H1 (cell line): ENCODE measurements around the gene ADD3. TPM values are rescaled to one million over a fixed set of nuclear protein-coding genes. Genes with fewer than 3 reads are reported as not detected.

Source experiments
- CTCF ChIA-PET: fragments of 300-600 bp; sonication (Branson Sonifier 250); formaldehyde crosslinking; loops from one replicate; lab custom pipeline; 2021; ENCODE audit not compliant: partially characterized antibody; lab: Charles Lee
- POLR2A ChIA-PET: fragments of 300-600 bp; sonication (Branson Sonifier 250); formaldehyde crosslinking; loops from one replicate; lab custom pipeline; 2021; ENCODE audit warnings: inconsistent platforms; ENCODE audit not compliant: partially characterized antibody; lab: Charles Lee
- DNase-seq, 2 experiments: peaks; one replicate each; pipeline versions ENCODE4 v3.0.0 to v3.0.0-alpha.2; 2010 to 2022; ENCODE audit warnings: low spot score in 2 of 2, low read depth in 1 of 2, mixed read lengths in 1 of 2
- FAIRE-seq: peaks from 2 replicates; lab custom pipeline; 2011; peaks lifted over from hg19 to GRCh38; lab: Jason Lieb, UNC
- H2AFZ ChIP-seq: 2 replicates; pipeline ENCODE4 v1.8.1; 2012; ENCODE audit warnings: low read length, inconsistent platforms
- H2AK5ac ChIP-seq: 2 replicates; pipeline ENCODE4 v1.6.1; 2013; ENCODE audit warnings: low read depth, low read length
- H2BK120ac ChIP-seq: replicated peaks from 2 replicates; pipeline ENCODE3; 2013; ENCODE audit warnings: low read depth, low read length, inconsistent platforms
- H2BK12ac ChIP-seq: 2 replicates; pipeline ENCODE4 v1.6.1; 2013; ENCODE audit warnings: low read depth, low read length
- H2BK15ac ChIP-seq: 2 replicates; pipeline ENCODE4 v1.6.1; 2013; ENCODE audit warnings: low read length
- H2BK20ac ChIP-seq: 2 replicates; pipeline ENCODE4 v1.6.1; 2013; ENCODE audit warnings: low read length
- H2BK5ac ChIP-seq: 2 replicates; pipeline ENCODE4 v1.6.1; 2013; ENCODE audit warnings: low read depth, low read length
- H3K14ac ChIP-seq: 2 replicates; pipeline ENCODE4 v1.6.1; 2013; ENCODE audit warnings: inconsistent platforms; ENCODE audit not compliant: insufficient read length
- H3K18ac ChIP-seq: 2 replicates; pipeline ENCODE4 v1.6.1; 2013; ENCODE audit warnings: low read length; ENCODE audit errors: extremely low read depth
- H3K23ac ChIP-seq: 2 replicates; pipeline ENCODE4 v1.6.1; 2013; ENCODE audit warnings: inconsistent platforms; ENCODE audit not compliant: insufficient read length
- H3K23me2 ChIP-seq: 2 replicates; pipeline ENCODE4 v1.6.1; 2013; ENCODE audit warnings: low read depth, low read length
- H3K27ac ChIP-seq: 2 replicates; pipeline ENCODE4 v1.6.1; 2011; ENCODE audit warnings: low read depth, low read length, inconsistent platforms
- H3K27me3 ChIP-seq, 4 experiments: replicated peaks in 1 of 4; 1 replicate in 1 of 4; 2 replicates in 3 of 4; pipeline versions ENCODE4 v1.6.1 to v1.8.1; 2011 to 2013; ENCODE audit warnings: low read length in 3 of 4, mild to moderate bottlenecking in 3 of 4, inconsistent platforms in 2 of 4, mixed read lengths in 2 of 4, moderate library complexity in 1 of 4; ENCODE audit not compliant: control insufficient read depth in 3 of 4, insufficient read depth in 3 of 4; ENCODE audit errors: extremely low read depth in 1 of 4
- H3K36me3 ChIP-seq, 4 experiments: 2 replicates each; pipeline versions ENCODE4 v1.6.1 to v1.8.1; 2011 to 2013; ENCODE audit warnings: mild to moderate bottlenecking in 4 of 4, low read length in 3 of 4, moderate library complexity in 2 of 4, control low read depth in 1 of 4, inconsistent platforms in 1 of 4; ENCODE audit not compliant: insufficient read depth in 4 of 4, control insufficient read depth in 2 of 4
- H3K4ac ChIP-seq: replicated peaks from 2 replicates; pipeline ENCODE3; 2013; ENCODE audit warnings: low read length, low read depth, mixed read lengths, inconsistent platforms; ENCODE audit not compliant: insufficient read length
- H3K4me1 ChIP-seq, 4 experiments: replicated peaks in 1 of 4; 1 replicate in 1 of 4; 2 replicates in 3 of 4; pipeline versions ENCODE4 v1.6.1 to v1.8.1; 2011 to 2013; ENCODE audit warnings: low read length in 3 of 4, inconsistent platforms in 2 of 4, mixed read lengths in 1 of 4; ENCODE audit not compliant: insufficient read depth in 4 of 4, control insufficient read depth in 3 of 4
- H3K4me2 ChIP-seq, 2 experiments: 2 replicates each; pipeline versions ENCODE4 v1.6.1 to v1.8.1; 2011 to 2013; ENCODE audit warnings: low read depth in 2 of 2, low read length in 2 of 2, control low read depth in 1 of 2, inconsistent platforms in 1 of 2, mild to moderate bottlenecking in 1 of 2; ENCODE audit not compliant: insufficient read depth in 1 of 2
- H3K4me3 ChIP-seq, 4 experiments: fragments of 200-600, 300-600 bp in 1 of 4; sonication (generic), shearing (Covaris generic), sonication (Bioruptor Twin) in 1 of 4; 2 replicates each; pipeline versions ENCODE4 v1.5.1 to v1.8.1; 2011 to 2016; ENCODE audit warnings: low read length in 4 of 4, low read depth in 3 of 4, control low read depth in 2 of 4, inconsistent platforms in 2 of 4, mild to moderate bottlenecking in 2 of 4, mixed read lengths in 1 of 4, moderate library complexity in 1 of 4; ENCODE audit not compliant: insufficient read depth in 2 of 4; ENCODE audit errors: extremely low read depth in 1 of 4
- H3K56ac ChIP-seq: replicated peaks from 2 replicates; pipeline ENCODE3; 2013; ENCODE audit warnings: low read depth, mild to moderate bottlenecking, mixed read lengths, low read length, inconsistent platforms; ENCODE audit not compliant: insufficient read length
- H3K79me1 ChIP-seq: 2 replicates; pipeline ENCODE4 v1.6.1; 2013; ENCODE audit warnings: low read depth, low read length, control low read depth
- H3K79me2 ChIP-seq, 2 experiments: 2 replicates each; pipeline versions ENCODE4 v1.6.1 to v1.8.1; 2012 to 2013; ENCODE audit warnings: low read length in 2 of 2, mild to moderate bottlenecking in 2 of 2, inconsistent platforms in 1 of 2; ENCODE audit not compliant: insufficient read depth in 2 of 2, control insufficient read depth in 1 of 2
- H3K9ac ChIP-seq, 4 experiments: replicated peaks in 1 of 4; 1 replicate in 1 of 4; 2 replicates in 3 of 4; pipeline versions ENCODE4 v1.6.1 to v1.8.1; 2011 to 2013; ENCODE audit warnings: low read depth in 3 of 4, low read length in 3 of 4, control low read depth in 2 of 4, mild to moderate bottlenecking in 2 of 4, moderate library complexity in 2 of 4, inconsistent platforms in 1 of 4; ENCODE audit errors: extremely low read depth in 1 of 4
- H3K9me3 ChIP-seq, 2 experiments: 2 replicates each; pipeline versions ENCODE4 v1.6.1 to v1.8.1; 2012 to 2013; ENCODE audit warnings: mild to moderate bottlenecking in 2 of 2, moderate library complexity in 2 of 2, control low read depth in 1 of 2, inconsistent platforms in 1 of 2, low read depth in 1 of 2, low read length in 1 of 2, mixed read lengths in 1 of 2; ENCODE audit not compliant: insufficient read depth in 2 of 2
- H4K20me1 ChIP-seq, 2 experiments: replicated peaks in 1 of 2; 2 replicates each; pipeline versions ENCODE3 to v1.8.1; 2011 to 2013; ENCODE audit warnings: inconsistent platforms in 2 of 2, low read length in 2 of 2, mild to moderate bottlenecking in 1 of 2; ENCODE audit not compliant: insufficient read depth in 2 of 2, control insufficient read depth in 1 of 2
- H4K5ac ChIP-seq: 2 replicates; pipeline ENCODE4 v1.6.1; 2013; ENCODE audit warnings: low read length, low read depth, mixed read lengths, inconsistent platforms; ENCODE audit not compliant: insufficient read length
- H4K8ac ChIP-seq: 2 replicates; pipeline ENCODE4 v1.8.0; 2013; ENCODE audit warnings: mild to moderate bottlenecking, moderate library complexity, low read length, inconsistent platforms; ENCODE audit not compliant: insufficient read depth; ENCODE audit errors: extremely low read depth
- H4K91ac ChIP-seq: replicated peaks from 2 replicates; pipeline ENCODE3; 2013; ENCODE audit warnings: low read length, mixed read lengths, inconsistent platforms; ENCODE audit not compliant: insufficient read length
- ASH2L ChIP-seq: fragments of 200-600, 300-600 bp; sonication (generic); IDR thresholded peaks from one replicate; pipeline ENCODE4 v1.7.1; 2017; ENCODE audit warnings: low read length
- BCL11A ChIP-seq, 2 experiments: IDR thresholded peaks; one replicate each; pipeline ENCODE4 v1.6.1; 2011; ENCODE audit warnings: low read depth in 2 of 2, low read length in 2 of 2, mild to moderate bottlenecking in 2 of 2
- CBX5 ChIP-seq: fragments of 300-800, 300-1000 bp; sonication (generic); IDR thresholded peaks from 2 replicates; pipeline ENCODE4 v1.7.1; 2016; ENCODE audit warnings: antibody characterized with exemption, low read length, low read depth
- CEBPB ChIP-seq: IDR thresholded peaks from 2 replicates; pipeline ENCODE4 v1.6.1; 2012; ENCODE audit warnings: low read depth, low read length
- CHD1 ChIP-seq: IDR thresholded peaks from 2 replicates; pipeline ENCODE4 v1.6.1; 2012; ENCODE audit warnings: low read depth, low read length, improper control_type of control experiment
- CREB1 ChIP-seq: IDR thresholded peaks from 2 replicates; pipeline ENCODE4 v1.6.1; 2012; ENCODE audit warnings: inconsistent platforms
- EZH2 ChIP-seq: fragments of 200-600 bp; sonication (generic); IDR thresholded peaks from 2 replicates; pipeline ENCODE4 v1.7.1; 2012; ENCODE audit warnings: low read depth, mild to moderate bottlenecking, moderate library complexity, low read length, inconsistent platforms; ENCODE audit not compliant: severe bottlenecking
- MAFK ChIP-seq: IDR thresholded peaks from 2 replicates; pipeline ENCODE4 v1.6.1; 2012; ENCODE audit warnings: low read depth, mild to moderate bottlenecking, improper control_type of control experiment, low read length
- NRF1 ChIP-seq: IDR thresholded peaks from 2 replicates; pipeline ENCODE4 v1.6.1; 2011; ENCODE audit warnings: mild to moderate bottlenecking, low read depth, low read length, improper control_type of control experiment
- RXRA ChIP-seq: IDR thresholded peaks from 2 replicates; pipeline ENCODE4 v1.6.1; 2011; ENCODE audit warnings: low read depth, mild to moderate bottlenecking, low read length, moderate library complexity; ENCODE audit not compliant: insufficient read depth
- SAP30 ChIP-seq: fragments of 300-600 bp; sonication (generic); IDR thresholded peaks from 2 replicates; pipeline ENCODE4 v1.7.1; 2012; ENCODE audit warnings: low read length, moderate library complexity, mild to moderate bottlenecking, inconsistent platforms; ENCODE audit not compliant: insufficient read depth, insufficient replicate concordance
- SRF ChIP-seq: IDR thresholded peaks from 2 replicates; pipeline ENCODE4 v1.6.1; 2011; ENCODE audit warnings: mild to moderate bottlenecking, low read depth, low read length, moderate library complexity
- TAF1 ChIP-seq: IDR thresholded peaks from 2 replicates; pipeline ENCODE4 v1.6.1; 2011; ENCODE audit warnings: mild to moderate bottlenecking, low read depth, low read length
- WGBS, 2 experiments: shearing (Covaris generic) in 1 of 2; methylation state at CpG; one replicate each; pipeline versions ENCODE4 v1.1.6 to v1.1.7; 2013 to 2015; ENCODE audit warnings: low lambda C conversion rate in 2 of 2, mixed read lengths in 2 of 2, inconsistent platforms in 1 of 2, low coverage in 1 of 2, missing lambda C conversion rate in 1 of 2; ENCODE audit not compliant: insufficient replicate concordance in 2 of 2, insufficient coverage in 1 of 2, insufficient read length in 1 of 2; ENCODE audit errors: extremely low coverage in 1 of 2, missing lambda C conversion rate in 1 of 2; 5-methylcytosine and 5-hydroxymethylcytosine counted together
- polyA plus RNA-seq, 7 experiments: library from polyadenylated mRNA; depleted of rRNA in 3 of 7; stranded (reverse) in 5 of 7; unstranded in 2 of 7; fragments of >200 nt in 5 of 7; fragments of 200-250 nt in 2 of 7; gene quantifications; 1 replicate in 5 of 7; 2 replicates in 1 of 7; 4 replicates in 1 of 7; pipeline versions ENCODE4 v1.2.1 to v1.2.3, GENCODE V29; 2011 to 2013; ENCODE audit warnings: missing spikeins in 2 of 7, mixed read lengths in 2 of 7
- total RNA-seq: library from RNA; stranded (reverse); fragmentation: NEBNext Ultra II Directional; extraction: Animal tissue kit (Norgen Biotek cat#: 25700); gene quantifications from 2 replicates; pipeline ENCODE4 v1.2.1, GENCODE V29; 2021

Gene ADD3
- total and polyA plus RNA-seq, 2 of the 8 experiments (the other 6 are each of a cell fraction or from before 2014, with no cell fraction given) = 44.7 to 85.6 TPM

DNA sequence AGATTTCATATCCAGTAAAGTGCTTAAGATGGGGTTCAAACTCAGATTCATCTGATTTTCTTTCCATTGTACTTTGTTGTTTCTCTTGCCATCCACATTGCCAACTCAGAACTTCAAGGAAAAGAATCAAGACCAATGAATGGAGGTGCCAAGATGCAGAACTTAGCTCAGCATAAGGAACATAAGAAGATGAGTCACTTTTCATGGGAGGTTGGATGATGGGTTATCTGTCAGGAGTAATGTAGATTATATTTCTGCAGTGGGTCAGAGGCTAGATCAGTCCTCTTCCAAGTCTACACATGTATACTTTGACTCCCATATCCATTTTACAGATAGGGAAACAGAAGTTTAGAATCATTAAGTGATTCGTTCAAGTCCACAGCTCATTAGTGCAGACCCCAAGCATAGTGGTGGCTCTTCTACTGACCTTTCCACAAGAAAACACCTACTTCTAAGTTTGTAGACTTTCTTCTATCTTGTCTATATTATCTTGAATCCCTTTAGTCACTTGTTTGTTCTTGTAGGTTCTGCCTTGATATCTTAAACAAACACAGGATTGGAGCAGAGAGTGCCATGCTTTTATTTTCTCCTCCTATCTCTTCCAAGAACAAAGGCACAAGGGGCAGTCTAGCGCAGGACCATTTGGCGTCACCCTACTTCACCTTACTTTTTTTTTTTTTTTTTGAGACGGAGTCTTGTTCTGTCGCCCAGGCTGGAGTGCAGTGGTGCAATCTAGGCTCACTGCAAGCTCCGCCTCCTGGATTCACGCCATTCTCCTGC, 14.0 kb upstream of the ADD3 start:
- Histone ChIP-seq H3K23ac (no peak overlapping the region), H3K4ac (no peak overlapping the region), H3K27me3 (no peaks in the 10 kb centered on the region), H3K4me1 (peaks cover 0 to 6% (median 0%) of the 10 kb centered on the region in 4 experiments; a peak in 1 of 7 replicates), H2BK120ac (no peak overlapping the region), H3K9me3 (no peaks in the 10 kb centered on the region), H3K14ac (no peak overlapping the region), H3K4me3 (no peak overlapping the region), H2BK15ac (no peak overlapping the region), H3K79me2 (no peaks in the 10 kb centered on the region), H2BK5ac (no peak overlapping the region), H2BK20ac (no peak overlapping the region), H4K20me1 (no peaks in the 10 kb centered on the region), H4K8ac (no peak overlapping the region), H3K36me3 (no peaks in the 10 kb centered on the region), H3K56ac (no peak overlapping the region), H3K79me1 (no peaks in the 10 kb centered on the region), H4K91ac (no peak overlapping the region), H3K27ac (no peak overlapping the region), H3K9ac (no peak overlapping the region), H2AK5ac (no peak overlapping the region), H3K4me2 (no peak overlapping the region), H2AFZ (no peak overlapping the region), H4K5ac (no peak overlapping the region), H3K23me2 (no peaks in the 10 kb centered on the region), H2BK12ac (no peak overlapping the region), H3K18ac (no peak overlapping the region)
- POLR2A ChIA-PET = interaction anchor here (0.9 kb wide), 1 partner anchor 13 kb away, joined by 3 read pairs; no protein-coding TSS in a partner anchor
- DNase-seq (no peak), FAIRE-seq (no peak)
- CTCF ChIA-PET = interaction anchor here (0.6 to 7.7 kb wide), 2 partner anchors 14 to 306 kb away, joined by 3 to 90 read pairs; no protein-coding TSS in a partner anchor
- WGBS, 2 experiments = 95% methylated on average over 5 of the region's 7 CpGs; no CpG with 5 or more reads in 1 of the 2 experiments
- no peak for TF ChIP-seq SAP30
- no peak for TF ChIP-seq CEBPB
- TF ChIP-seq BCL11A (IDR thresholded peaks at IDR 0.05; ENCODE audit: low read depth in 2 of 2, low read length in 2 of 2) = no peak
- TF ChIP-seq CREB1 = no peak
- no peak for TF ChIP-seq CHD1
- no peak for TF ChIP-seq NRF1
- TF ChIP-seq TAF1 = no peak
- no peak for TF ChIP-seq ASH2L
- TF ChIP-seq SRF = no peak
- no peak for TF ChIP-seq RXRA
- no peak for TF ChIP-seq MAFK
- no peak for TF ChIP-seq EZH2
- TF ChIP-seq CBX5 = no peak
